PC-3 (cell line): ENCODE results near the gene ZNF624. TPM values are rescaled to one million over a fixed set of nuclear protein-coding genes. Genes with fewer than 3 reads are reported as not detected.
A peak's percentile ranks its signal among the peaks of the same experiment; 100 is the strongest.

Source experiments
- ATAC-seq: fragments of 200-7000 bp; cut with Tn5 transposase; 2 replicates; pipeline ENCODE4 v1.9.1; 2020; ENCODE audit warnings: mild to moderate bottlenecking, moderate library complexity
- BruUV-seq: library from RNA; stranded (reverse); fragments of 400-500 nt; replicated peaks from 2 replicates; lab custom pipeline; 2021; lab: Mats Ljungman, UMichigan
- CTCF ChIA-PET: fragments of 300-600 bp; sonication (Branson Sonifier 250); formaldehyde crosslinking; loops from one replicate; lab custom pipeline; 2022; ENCODE audit warnings: antibody characterized with exemption; lab: Charles Lee
- POLR2A ChIA-PET: fragments of 300-600 bp; sonication (Branson Sonifier 250); formaldehyde crosslinking; loops from one replicate; lab custom pipeline; 2022; ENCODE audit warnings: antibody characterized with exemption; ENCODE audit not compliant: unreplicated experiment; lab: Charles Lee
- DNase-seq: peaks from one replicate; pipeline ENCODE4 v3.0.0-alpha.2; 2015
- H2AFZ ChIP-seq: fragments of 300-600 bp; sonication (generic); 2 replicates; pipeline ENCODE4 v1.6.0; 2016; ENCODE audit warnings: antibody characterized with exemption, low read length
- H3F3A ChIP-seq: fragments of 300-600 bp; sonication (generic); one replicate; pipeline ENCODE4 v1.6.0; 2017; ENCODE audit warnings: antibody characterized with exemption, low read length, control low read depth, mild to moderate bottlenecking; ENCODE audit not compliant: unreplicated experiment
- H3K27ac ChIP-seq: fragments of 300-600 bp; sonication (generic); 2 replicates; pipeline ENCODE4 v1.5.1; 2016; ENCODE audit warnings: mild to moderate bottlenecking, low read length
- H3K27me3 ChIP-seq: fragments of 300-600 bp; sonication (generic); 2 replicates; pipeline ENCODE4 v1.6.1; 2016; ENCODE audit warnings: low read length, mixed read lengths
- H3K36me3 ChIP-seq: fragments of 300-600 bp; sonication (generic); 2 replicates; pipeline ENCODE4 v1.6.1; 2016; ENCODE audit warnings: low read depth, mixed run types, low read length, mixed read lengths
- H3K4me1 ChIP-seq: fragments of 300-600 bp; sonication (generic); 2 replicates; pipeline ENCODE4 v1.5.1; 2016; ENCODE audit warnings: low read length; ENCODE audit not compliant: insufficient read depth
- H3K4me2 ChIP-seq: fragments of 300-600 bp; sonication (generic); 2 replicates; pipeline ENCODE4 v1.6.0; 2016; ENCODE audit warnings: low read length
- H3K4me3 ChIP-seq: fragments of 300-600 bp; sonication (generic); 2 replicates; pipeline ENCODE4 v1.5.1; 2016; ENCODE audit warnings: mild to moderate bottlenecking, low read length, mixed read lengths
- H3K79me2 ChIP-seq: fragments of 300-600 bp; sonication (generic); 2 replicates; pipeline ENCODE4 v1.6.1; 2017; ENCODE audit warnings: low read length, mixed read lengths
- H3K9ac ChIP-seq: fragments of 300-600 bp; sonication (generic); 2 replicates; pipeline ENCODE4 v1.6.0; 2016; ENCODE audit warnings: mild to moderate bottlenecking, low read length
- H3K9me2 ChIP-seq: fragments of 300-600 bp; sonication (generic); replicated peaks from 2 replicates; pipeline ENCODE4 v1.6.1; 2016; ENCODE audit warnings: mixed run types, low read length, mixed read lengths
- H3K9me3 ChIP-seq: fragments of 300-600 bp; sonication (generic); 2 replicates; pipeline ENCODE4 v1.6.1; 2016; ENCODE audit warnings: low read length, mixed read lengths
- H4K20me1 ChIP-seq: fragments of 300-600 bp; sonication (generic); 2 replicates; pipeline ENCODE4 v1.6.1; 2016; ENCODE audit warnings: low read length, mixed read lengths
- CTCF ChIP-seq: fragments of 300-600 bp; sonication (generic); conservative IDR thresholded peaks from 2 replicates; pipeline ENCODE4 v1.5.1; 2017; ENCODE audit warnings: antibody characterized with exemption, low read depth, mild to moderate bottlenecking, low read length
- EZH2 ChIP-seq: fragments of 300-600 bp; sonication (generic); IDR thresholded peaks from one replicate; pipeline ENCODE4 v1.6.1; 2017; ENCODE audit warnings: antibody characterized with exemption, mild to moderate bottlenecking, low read length; ENCODE audit not compliant: unreplicated experiment
- EZH2phosphoT487 ChIP-seq: fragments of 300-600 bp; sonication (generic); IDR thresholded peaks from 2 replicates; pipeline ENCODE4 v1.6.1; 2018; ENCODE audit warnings: mild to moderate bottlenecking, antibody characterized with exemption, low read length, borderline replicate concordance
- intact Hi-C: fragments of 100-400 bp; cut with micrococcal nuclease; formaldehyde crosslinking; loops from 2 replicates; pipeline ENCODE4 v1.9.0; 2023
- total RNA-seq: library from RNA; depleted of rRNA; stranded (reverse); fragments of >200 nt; gene quantifications from 2 replicates; pipeline ENCODE4 v1.2.3, GENCODE V29; 2014

The ZNF624 gene
- total RNA-seq, 1 experiment from 2014 or later = 3.5 TPM

DNA sequence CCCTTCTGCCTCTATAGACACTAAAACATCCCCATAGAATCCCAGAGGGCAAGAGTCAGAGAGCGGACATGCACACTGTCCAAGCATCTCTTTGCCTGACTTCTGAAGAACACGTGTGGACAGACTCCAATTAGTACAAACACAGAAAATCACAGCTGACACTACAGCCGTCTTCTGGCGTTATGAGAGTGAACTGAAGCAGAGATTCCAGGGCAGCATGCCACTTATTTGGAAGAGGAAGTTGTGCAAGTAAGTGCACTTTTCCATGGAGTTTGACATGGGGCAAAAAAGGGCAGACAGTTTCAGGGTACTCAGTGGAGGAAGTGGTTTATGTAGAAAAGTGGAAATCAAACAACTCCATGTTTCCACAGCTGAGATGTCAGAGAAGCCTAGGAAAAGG, 67.9 kb downstream of the ZNF624 start:
- H2AFZ ChIP-seq = no peak overlapping the region
- H4K20me1 ChIP-seq = no peaks in the 10 kb centered on the region
- H3K9me3 ChIP-seq = peaks cover 9% of the 10 kb centered on the region
- DNase-seq = no peak
- no peaks in the 10 kb centered on the region for H3K79me2 ChIP-seq
- H3K27me3 ChIP-seq = no peaks in the 10 kb centered on the region
- no peak overlapping the region for H3K9ac ChIP-seq
- no TSS peak for BruUV-seq
- no peaks in the 10 kb centered on the region for H3K9me2 ChIP-seq
- no peaks in the 10 kb centered on the region for H3F3A ChIP-seq
- H3K4me1 ChIP-seq = peaks cover 7% of the 10 kb centered on the region; the same call in 1 of the 2 replicates
- no peak overlapping the region for H3K27ac ChIP-seq
- TF ChIP-seq EZH2 (no peak), CTCF (no peak), EZH2phosphoT487 (no peak)
- no peak overlapping the region for H3K4me3 ChIP-seq
- intact Hi-C loops = no loop called here
- no peak for ATAC-seq
- CTCF ChIA-PET = interaction anchor here (0.7 kb wide), 1 partner anchor 21 kb away, joined by 3 read pairs; no protein-coding TSS in a partner anchor
- POLR2A ChIA-PET = no interaction called here
- H3K36me3 ChIP-seq = no peaks in the 10 kb centered on the region; the same call in 1 of the 2 replicates
- H3K4me2 ChIP-seq = no peak overlapping the region

GRCh38 chr17:16584273-16584995, 69.2 kb downstream of the ZNF624 start:
- Histone ChIP-seq H3K27me3 (no peaks in the 10 kb centered on the region), H3K9me3 (no peaks in the 10 kb centered on the region), H3K4me2 (peak overlapping the region; percentile 80), H3K36me3 (no peaks in the 10 kb centered on the region), H3K9me2 (no peaks in the 10 kb centered on the region), H3K4me3 (peak overlapping the region; percentile 62), H4K20me1 (no peaks in the 10 kb centered on the region), H3F3A (no peaks in the 10 kb centered on the region), H3K27ac (no peak overlapping the region), H3K4me1 (peaks cover 7% of the 10 kb centered on the region; the same call in 1 of the 2 replicates), H2AFZ (peak overlapping the region; percentile 88), H3K79me2 (no peaks in the 10 kb centered on the region), H3K9ac (peak overlapping the region; percentile 16)
- BruUV-seq = TSS peak; percentile 79
- ATAC-seq (peak; percentile 99), DNase-seq (peak; percentile 97)
- POLR2A ChIA-PET = interaction anchor here (0.5 kb wide), 1 partner anchor 204 kb away, joined by 14 read pairs; the partner anchor contains the start of gene UBB
- CTCF ChIA-PET = interaction anchor here (0.5 to 0.6 kb wide), 3 partner anchors 19 to 407 kb away, joined by 3 to 6 read pairs (median 4); no protein-coding TSS in a partner anchor
- TF ChIP-seq EZH2phosphoT487 (no peak), EZH2 (no peak), CTCF (peak; percentile 96)
- intact Hi-C loops = loop anchor here (5.0 kb wide), 1 partner anchor 408 kb away; no protein-coding TSS in a partner anchor
